Measurements from ENCODE around the gene NOVA2. TPM values are rescaled to one million over a fixed set of nuclear protein-coding genes. Genes with fewer than 3 reads are reported as not detected.
A peak's percentile ranks its signal among the peaks of the same experiment; 100 is the strongest.

The NOVA2 gene, protein sequence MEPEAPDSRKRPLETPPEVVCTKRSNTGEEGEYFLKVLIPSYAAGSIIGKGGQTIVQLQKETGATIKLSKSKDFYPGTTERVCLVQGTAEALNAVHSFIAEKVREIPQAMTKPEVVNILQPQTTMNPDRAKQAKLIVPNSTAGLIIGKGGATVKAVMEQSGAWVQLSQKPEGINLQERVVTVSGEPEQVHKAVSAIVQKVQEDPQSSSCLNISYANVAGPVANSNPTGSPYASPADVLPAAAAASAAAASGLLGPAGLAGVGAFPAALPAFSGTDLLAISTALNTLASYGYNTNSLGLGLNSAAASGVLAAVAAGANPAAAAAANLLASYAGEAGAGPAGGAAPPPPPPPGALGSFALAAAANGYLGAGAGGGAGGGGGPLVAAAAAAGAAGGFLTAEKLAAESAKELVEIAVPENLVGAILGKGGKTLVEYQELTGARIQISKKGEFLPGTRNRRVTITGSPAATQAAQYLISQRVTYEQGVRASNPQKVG
- 0.52 TPM for total RNA-seq

DNA sequence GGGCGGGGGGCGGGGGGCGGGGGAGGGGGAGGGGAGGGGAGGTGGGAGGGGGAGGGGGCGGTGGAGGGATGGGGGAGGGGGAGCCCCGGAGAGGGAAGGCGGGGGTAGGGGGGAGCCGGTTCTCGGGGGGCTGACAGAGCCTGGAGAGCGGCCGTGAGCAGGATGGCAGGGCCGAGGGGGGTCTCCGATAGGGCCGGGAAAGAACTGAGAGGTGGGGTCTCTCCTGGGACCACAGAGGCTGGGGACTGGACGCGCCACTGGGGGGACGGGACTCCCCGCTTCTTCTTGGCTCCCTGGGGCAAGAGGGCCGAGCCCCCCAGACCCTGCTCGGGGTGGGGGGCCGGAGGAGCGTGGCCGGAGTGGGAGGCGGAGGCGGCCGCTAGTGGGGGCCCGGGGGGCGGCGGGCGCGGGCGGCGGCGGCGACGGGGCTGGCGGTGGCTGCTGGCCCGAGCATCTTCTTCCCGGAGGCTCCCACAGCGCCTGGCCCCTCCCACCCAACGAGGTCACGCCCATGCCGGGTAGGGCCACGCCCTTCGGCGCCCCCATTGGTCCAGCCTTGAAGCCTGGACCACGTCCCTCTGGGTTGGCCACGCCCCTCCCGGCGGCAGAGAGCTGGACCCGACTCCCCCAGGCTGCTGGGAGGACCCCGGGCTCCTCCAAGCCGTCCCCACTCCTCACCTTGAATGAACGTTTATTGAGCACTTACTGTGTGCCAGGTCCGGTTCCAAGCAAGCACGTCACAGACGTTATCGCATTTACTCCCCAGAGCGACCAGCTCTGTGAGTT is at the start of gene NOVA2:
Gene NOVA2, minus strand, starts transcription at position 313 of the 786 bp plus-strand sequence. CDS start 514 bp downstream, outside the sequence.
- Histone ChIP-seq H3K9me3 (ENCODE audit: control insufficient read depth in 3 of 3, low read length in 3 of 3) (no peaks in the 10 kb centered on the region), H3K4me3 (ENCODE audit: low read length in 3 of 3) (peak within 1 kb of the TSS; percentile 25 to 60 (median 48)), H3K27ac (ENCODE audit: low read depth, low read length) (no peak within 1 kb of the TSS), H3K4me1 (ENCODE audit: control insufficient read depth in 3 of 3, insufficient read depth in 3 of 3, low read length in 3 of 3) (peaks cover 3 to 4% (median 3%) of the 10 kb centered on the region in 3 donors), H3K27me3 (ENCODE audit: control insufficient read depth in 3 of 3, insufficient read depth in 3 of 3, low read length in 3 of 3) (peaks cover 55 to 61% (median 59%) of the 10 kb centered on the region in 3 donors), H3K9ac (ENCODE audit: low read depth in 1 of 3, low read length in 3 of 3) (peak within 1 kb of the TSS in 1 of 3 donors; percentile 60), H3K36me3 (ENCODE audit: control insufficient read depth in 3 of 3, insufficient read depth in 3 of 3, low read length in 3 of 3) (no peaks in the 10 kb centered on the region)

DNA sequence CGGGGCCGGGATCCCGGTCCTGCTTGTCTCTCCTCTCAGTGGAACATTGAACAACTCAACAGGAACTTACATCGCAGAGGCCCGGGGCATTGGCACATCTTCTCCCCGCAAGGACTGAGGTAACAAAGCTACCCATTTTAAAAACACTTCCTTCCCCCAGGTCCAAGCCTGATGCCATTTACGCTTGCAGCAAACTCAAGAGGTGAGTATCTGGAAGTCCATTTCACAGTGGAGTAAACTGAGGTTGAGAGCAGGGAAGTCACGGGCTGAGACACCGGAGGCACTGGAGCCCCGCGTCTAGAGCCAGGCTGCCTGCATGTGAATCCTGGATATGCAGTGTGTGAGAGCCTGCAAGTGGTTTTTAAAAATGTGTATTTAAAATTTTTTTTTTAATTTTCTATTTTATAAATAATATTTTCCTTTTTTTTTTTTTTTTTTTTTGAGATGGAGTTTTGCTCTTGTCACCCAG is 49.7 kb upstream of the NOVA2 start:
- H3K36me3 ChIP-seq (ENCODE audit: control insufficient read depth in 3 of 3, insufficient read depth in 3 of 3, low read length in 3 of 3) = no peaks in the 10 kb centered on the region
- H3K4me1 ChIP-seq (ENCODE audit: control insufficient read depth in 3 of 3, insufficient read depth in 3 of 3, low read length in 3 of 3) = no peaks in the 10 kb centered on the region
- H3K27me3 ChIP-seq (ENCODE audit: control insufficient read depth in 3 of 3, insufficient read depth in 3 of 3, low read length in 3 of 3) = peaks cover 31 to 51% (median 40%) of the 10 kb centered on the region in 3 donors
- H3K9ac ChIP-seq (ENCODE audit: low read depth in 1 of 3, low read length in 3 of 3) = no peak overlapping the region
- H3K4me3 ChIP-seq (ENCODE audit: low read length in 3 of 3) = no peak overlapping the region
- no peak overlapping the region for H3K27ac ChIP-seq (ENCODE audit: low read depth, low read length)
- no peaks in the 10 kb centered on the region for H3K9me3 ChIP-seq (ENCODE audit: control insufficient read depth in 3 of 3, low read length in 3 of 3)

DNA sequence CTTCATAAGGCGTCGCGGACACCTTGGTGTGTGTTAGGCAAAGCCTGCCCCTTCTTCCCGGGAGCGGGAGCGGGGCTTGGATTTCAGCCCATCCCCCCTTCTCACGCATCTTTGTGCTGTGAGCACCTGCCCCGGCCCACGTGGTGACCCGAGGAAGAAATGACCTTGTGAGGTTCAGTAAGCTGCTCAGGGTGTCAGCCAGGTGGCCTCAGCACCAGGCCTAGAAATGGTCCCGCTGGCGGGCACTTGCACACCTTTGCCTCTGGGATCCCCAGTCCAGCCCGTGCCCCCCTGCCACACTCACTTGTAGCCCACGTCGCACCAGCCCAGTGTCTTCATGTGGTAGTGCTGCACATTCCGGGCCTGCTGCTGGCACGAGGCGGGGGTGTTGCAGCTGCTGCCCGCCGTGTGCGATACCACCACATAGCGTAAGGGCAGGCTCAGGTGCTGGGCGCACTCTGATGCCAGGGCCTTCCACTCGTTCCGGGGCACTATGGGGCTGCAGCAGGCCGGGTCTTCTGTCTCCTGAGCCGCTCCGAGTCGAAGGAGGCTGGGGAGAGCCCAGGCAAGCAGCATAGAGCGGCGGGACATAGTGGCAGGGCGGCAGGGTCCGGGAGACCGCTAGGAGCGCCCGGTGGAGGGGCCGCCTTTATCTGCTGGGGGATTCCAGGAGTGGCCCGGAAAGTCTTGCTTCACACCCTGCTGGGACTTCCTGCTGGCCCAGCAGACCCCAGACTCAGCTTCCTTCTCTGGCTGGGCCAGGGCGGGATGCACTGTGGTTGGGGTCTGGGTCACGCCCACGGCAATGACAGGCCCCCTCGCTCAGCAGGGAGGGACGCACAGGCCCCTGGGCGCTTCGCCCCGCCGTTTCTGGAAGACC is 49.0 kb upstream of the NOVA2 start, which contains the start of gene PGLYRP1:
Gene PGLYRP1, minus strand, starts transcription at position 623 of the 880 bp plus-strand sequence. Its CDS starts 32 bp downstream, at position 591.
- Histone ChIP-seq H3K36me3 (ENCODE audit: control insufficient read depth in 3 of 3, insufficient read depth in 3 of 3, low read length in 3 of 3) (no peaks in the 10 kb centered on the region), H3K4me1 (ENCODE audit: control insufficient read depth in 3 of 3, insufficient read depth in 3 of 3, low read length in 3 of 3) (no peaks in the 10 kb centered on the region), H3K4me3 (ENCODE audit: low read length in 3 of 3) (no peak within 1 kb of the TSS), H3K27me3 (ENCODE audit: control insufficient read depth in 3 of 3, insufficient read depth in 3 of 3, low read length in 3 of 3) (peaks cover 31 to 51% (median 40%) of the 10 kb centered on the region in 3 donors), H3K9me3 (ENCODE audit: control insufficient read depth in 3 of 3, low read length in 3 of 3) (no peaks in the 10 kb centered on the region), H3K27ac (ENCODE audit: low read depth, low read length) (no peak within 1 kb of the TSS), H3K9ac (ENCODE audit: low read depth in 1 of 3, low read length in 3 of 3) (no peak within 1 kb of the TSS)

DNA sequence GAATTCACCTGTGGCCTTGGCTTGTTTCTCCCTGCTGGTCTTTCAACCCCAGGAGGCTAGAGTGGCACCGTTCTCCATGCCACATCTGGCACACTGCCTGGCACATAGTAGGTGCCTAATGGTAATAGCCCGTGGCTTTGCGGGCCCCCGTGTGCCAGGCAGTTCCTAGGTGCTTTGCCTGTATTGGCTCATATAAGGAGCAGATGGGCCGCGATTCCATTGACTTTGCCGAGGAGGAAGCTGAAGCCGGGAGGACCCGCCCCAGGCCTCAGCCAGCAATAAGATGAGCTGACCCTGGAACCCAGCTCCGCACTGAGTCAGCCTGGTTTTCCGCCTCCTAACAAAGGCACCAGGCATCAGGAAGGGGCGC is 48.4 kb upstream of the NOVA2 start:
- Histone ChIP-seq H3K4me1 (ENCODE audit: control insufficient read depth in 3 of 3, insufficient read depth in 3 of 3, low read length in 3 of 3) (peaks cover under 1 to 3% (median 1%) of the 10 kb centered on the region in 3 donors), H3K4me3 (ENCODE audit: low read length in 3 of 3) (no peak overlapping the region), H3K9ac (ENCODE audit: low read depth in 1 of 3, low read length in 3 of 3) (no peak overlapping the region), H3K9me3 (ENCODE audit: control insufficient read depth in 3 of 3, low read length in 3 of 3) (no peaks in the 10 kb centered on the region), H3K27me3 (ENCODE audit: control insufficient read depth in 3 of 3, insufficient read depth in 3 of 3, low read length in 3 of 3) (peaks cover 31 to 51% (median 40%) of the 10 kb centered on the region in 3 donors), H3K36me3 (ENCODE audit: control insufficient read depth in 3 of 3, insufficient read depth in 3 of 3, low read length in 3 of 3) (no peaks in the 10 kb centered on the region), H3K27ac (ENCODE audit: low read depth, low read length) (no peak overlapping the region)

DNA sequence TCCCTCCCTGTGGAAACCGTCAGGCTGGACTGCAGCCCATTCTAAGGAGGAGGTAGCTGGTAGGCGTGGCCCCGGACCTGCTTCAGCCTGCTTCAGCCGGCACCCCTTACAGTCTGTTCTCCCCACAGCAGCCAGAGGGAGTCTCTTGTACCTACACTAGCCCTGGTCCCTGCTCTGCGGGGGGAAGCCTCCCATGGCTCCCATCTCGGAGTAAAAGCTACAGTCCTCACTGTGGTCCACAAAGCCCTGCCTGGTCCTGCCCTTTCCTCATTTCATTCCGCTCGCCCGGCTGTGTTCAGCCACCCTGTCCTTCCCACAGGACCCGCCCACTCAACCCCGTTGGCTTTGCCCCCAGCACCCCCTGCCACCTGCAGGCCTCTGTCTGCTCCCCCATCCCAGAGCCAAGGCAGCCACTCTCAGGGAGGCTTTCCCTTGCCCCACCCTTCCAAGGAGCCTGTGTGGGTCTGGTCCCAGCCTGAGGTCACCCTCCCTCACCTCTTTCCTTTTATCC is 47.9 kb upstream of the NOVA2 start:
- Histone ChIP-seq H3K9me3 (ENCODE audit: control insufficient read depth in 3 of 3, low read length in 3 of 3) (no peaks in the 10 kb centered on the region), H3K4me3 (ENCODE audit: low read length in 3 of 3) (no peak overlapping the region), H3K4me1 (ENCODE audit: control insufficient read depth in 3 of 3, insufficient read depth in 3 of 3, low read length in 3 of 3) (peaks cover 2 to 5% (median 4%) of the 10 kb centered on the region in 3 donors), H3K9ac (ENCODE audit: low read depth in 1 of 3, low read length in 3 of 3) (no peak overlapping the region), H3K27ac (ENCODE audit: low read depth, low read length) (no peak overlapping the region), H3K36me3 (ENCODE audit: control insufficient read depth in 3 of 3, insufficient read depth in 3 of 3, low read length in 3 of 3) (no peaks in the 10 kb centered on the region), H3K27me3 (ENCODE audit: control insufficient read depth in 3 of 3, insufficient read depth in 3 of 3, low read length in 3 of 3) (peaks cover 31 to 49% (median 38%) of the 10 kb centered on the region in 3 donors)

DNA sequence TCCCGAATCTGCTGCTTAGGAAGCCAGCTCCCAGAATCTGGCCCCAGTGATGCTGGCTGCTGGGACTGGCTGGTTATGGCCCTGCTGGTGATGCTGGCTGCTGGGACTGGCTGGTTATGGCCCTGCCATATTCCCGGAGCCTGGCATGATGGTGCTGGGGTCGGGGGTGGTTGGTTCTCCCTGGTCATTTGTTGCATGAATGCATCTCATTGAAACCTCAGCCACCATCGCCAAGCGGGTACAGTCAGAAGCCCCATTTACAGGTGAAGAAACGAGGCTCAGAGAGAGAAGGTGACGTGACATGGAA is 47.1 kb upstream of the NOVA2 start:
- Histone ChIP-seq H3K27me3 (ENCODE audit: control insufficient read depth in 3 of 3, insufficient read depth in 3 of 3, low read length in 3 of 3) (peaks cover 34 to 49% (median 36%) of the 10 kb centered on the region in 3 donors), H3K9ac (ENCODE audit: low read depth in 1 of 3, low read length in 3 of 3) (no peak overlapping the region), H3K4me1 (ENCODE audit: control insufficient read depth in 3 of 3, insufficient read depth in 3 of 3, low read length in 3 of 3) (peaks cover 8 to 12% (median 11%) of the 10 kb centered on the region in 3 donors), H3K9me3 (ENCODE audit: control insufficient read depth in 3 of 3, low read length in 3 of 3) (no peaks in the 10 kb centered on the region), H3K4me3 (ENCODE audit: low read length in 3 of 3) (no peak overlapping the region), H3K36me3 (ENCODE audit: control insufficient read depth in 3 of 3, insufficient read depth in 3 of 3, low read length in 3 of 3) (no peaks in the 10 kb centered on the region), H3K27ac (ENCODE audit: low read depth, low read length) (no peak overlapping the region)

DNA sequence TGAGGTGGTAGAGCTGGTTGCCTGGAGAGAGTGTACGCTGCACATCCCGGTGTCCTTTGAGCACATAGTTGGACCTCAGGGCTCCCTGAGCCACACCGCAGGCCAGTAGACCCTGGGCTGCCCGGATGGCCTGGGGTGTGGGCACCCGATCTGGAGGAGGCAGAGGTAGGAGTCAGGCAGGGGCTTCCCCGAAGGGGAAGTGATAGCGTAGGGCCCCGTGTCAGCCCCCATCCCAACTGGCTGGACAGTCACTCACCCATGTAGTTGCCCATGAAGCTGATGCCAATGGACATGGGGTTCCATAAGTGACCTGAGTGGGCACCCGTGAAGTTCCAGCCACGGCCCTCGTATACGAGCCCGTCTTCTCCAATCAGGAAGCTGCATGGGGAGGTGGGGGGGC is 45.6 kb upstream of the NOVA2 start:
- no peak overlapping the region for H3K9ac ChIP-seq (ENCODE audit: low read depth in 1 of 3, low read length in 3 of 3)
- no peak overlapping the region for H3K4me3 ChIP-seq (ENCODE audit: low read length in 3 of 3)
- H3K9me3 ChIP-seq (ENCODE audit: control insufficient read depth in 3 of 3, low read length in 3 of 3) = no peaks in the 10 kb centered on the region
- H3K27ac ChIP-seq (ENCODE audit: low read depth, low read length) = no peak overlapping the region
- H3K4me1 ChIP-seq (ENCODE audit: control insufficient read depth in 3 of 3, insufficient read depth in 3 of 3, low read length in 3 of 3) = peaks cover 15 to 24% (median 19%) of the 10 kb centered on the region in 3 donors
- H3K27me3 ChIP-seq (ENCODE audit: control insufficient read depth in 3 of 3, insufficient read depth in 3 of 3, low read length in 3 of 3) = peaks cover 42 to 58% (median 47%) of the 10 kb centered on the region in 3 donors
- H3K36me3 ChIP-seq (ENCODE audit: control insufficient read depth in 3 of 3, insufficient read depth in 3 of 3, low read length in 3 of 3) = no peaks in the 10 kb centered on the region

DNA sequence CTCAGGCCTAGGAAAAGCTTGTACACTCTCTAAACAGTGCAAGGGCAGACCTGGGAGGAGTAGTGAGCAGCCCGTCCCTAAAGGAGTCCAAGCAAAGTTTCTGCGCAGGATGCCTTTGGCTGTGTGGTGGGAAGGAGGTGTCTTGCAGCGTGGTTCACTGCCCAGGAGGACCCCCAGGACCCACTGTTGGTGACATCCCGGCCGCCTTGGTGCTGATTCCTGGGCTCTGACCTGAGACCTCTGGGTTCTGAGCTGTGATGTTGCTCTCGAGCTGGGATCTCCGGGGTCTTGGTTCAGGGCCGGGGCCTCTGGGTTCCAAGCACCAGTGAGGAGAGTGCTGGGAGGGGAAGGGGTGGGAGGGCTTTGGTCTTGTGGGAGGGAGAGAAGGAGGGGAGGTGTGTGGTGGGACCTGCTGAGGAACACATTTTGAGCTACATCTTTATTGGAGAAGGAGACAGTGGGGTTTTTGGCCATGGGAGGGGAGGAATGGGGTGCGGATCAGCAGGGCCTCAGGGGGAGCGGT is 45.1 kb upstream of the NOVA2 start:
- peaks cover 40 to 55% (median 44%) of the 10 kb centered on the region in 3 donors for H3K27me3 ChIP-seq (ENCODE audit: control insufficient read depth in 3 of 3, insufficient read depth in 3 of 3, low read length in 3 of 3)
- no peak overlapping the region for H3K4me3 ChIP-seq (ENCODE audit: low read length in 3 of 3)
- H3K36me3 ChIP-seq (ENCODE audit: control insufficient read depth in 3 of 3, insufficient read depth in 3 of 3, low read length in 3 of 3) = no peaks in the 10 kb centered on the region
- H3K27ac ChIP-seq (ENCODE audit: low read depth, low read length) = no peak overlapping the region
- H3K9me3 ChIP-seq (ENCODE audit: control insufficient read depth in 3 of 3, low read length in 3 of 3) = no peaks in the 10 kb centered on the region
- H3K4me1 ChIP-seq (ENCODE audit: control insufficient read depth in 3 of 3, insufficient read depth in 3 of 3, low read length in 3 of 3) = peaks cover 15 to 24% (median 19%) of the 10 kb centered on the region in 3 donors
- no peak overlapping the region for H3K9ac ChIP-seq (ENCODE audit: low read depth in 1 of 3, low read length in 3 of 3)
